NCI-H1417 (cell line): ENCODE results near the gene SMOC2.

Experiments
- DNase-seq, 3 experiments: peaks; one replicate each; lab custom pipeline; 2025; lab: John Stamatoyannopoulos, UW

The SMOC2 gene

DNA sequence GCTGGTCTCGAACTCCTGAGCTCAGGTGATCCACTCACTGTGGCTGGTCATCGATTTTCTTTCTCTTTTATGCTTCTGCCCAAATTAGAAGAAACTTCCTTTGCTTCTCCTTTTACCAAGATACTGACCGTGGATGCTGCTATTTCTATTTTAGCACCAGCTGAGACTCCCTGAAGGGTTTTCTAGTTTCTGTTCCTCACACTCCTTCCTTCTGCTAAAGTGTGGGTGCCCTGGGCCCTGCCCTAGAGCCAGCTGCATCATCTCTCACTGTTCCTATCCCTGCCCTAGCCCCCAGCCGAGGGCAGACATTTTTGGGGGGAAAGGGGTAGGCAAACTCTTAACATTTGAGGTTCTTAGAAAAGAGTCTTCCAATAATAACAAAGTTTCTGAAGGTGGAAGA is 6.3 kb downstream of the SMOC2 start:
- no peak for DNase-seq

DNA sequence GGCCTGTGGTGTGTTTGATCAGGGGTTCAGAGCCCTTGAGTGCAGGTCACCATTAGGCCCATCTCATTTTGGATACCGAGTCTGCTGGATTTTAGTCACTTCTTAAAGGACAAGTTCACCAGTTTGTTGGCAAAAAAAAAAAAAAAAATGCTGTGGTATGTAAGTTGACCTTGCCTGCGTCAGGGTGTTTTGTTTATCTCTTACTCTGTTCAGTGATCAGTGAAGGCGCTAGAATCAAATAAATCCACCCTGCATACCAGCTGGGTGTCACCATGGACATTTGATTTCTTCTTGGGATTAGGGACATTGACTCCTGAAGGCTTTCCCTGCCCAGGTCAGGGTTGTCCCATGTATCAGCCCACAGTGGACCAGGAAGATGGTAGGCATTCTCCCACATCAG is 6.7 kb downstream of the SMOC2 start:
- DNase-seq, result no peak

DNA sequence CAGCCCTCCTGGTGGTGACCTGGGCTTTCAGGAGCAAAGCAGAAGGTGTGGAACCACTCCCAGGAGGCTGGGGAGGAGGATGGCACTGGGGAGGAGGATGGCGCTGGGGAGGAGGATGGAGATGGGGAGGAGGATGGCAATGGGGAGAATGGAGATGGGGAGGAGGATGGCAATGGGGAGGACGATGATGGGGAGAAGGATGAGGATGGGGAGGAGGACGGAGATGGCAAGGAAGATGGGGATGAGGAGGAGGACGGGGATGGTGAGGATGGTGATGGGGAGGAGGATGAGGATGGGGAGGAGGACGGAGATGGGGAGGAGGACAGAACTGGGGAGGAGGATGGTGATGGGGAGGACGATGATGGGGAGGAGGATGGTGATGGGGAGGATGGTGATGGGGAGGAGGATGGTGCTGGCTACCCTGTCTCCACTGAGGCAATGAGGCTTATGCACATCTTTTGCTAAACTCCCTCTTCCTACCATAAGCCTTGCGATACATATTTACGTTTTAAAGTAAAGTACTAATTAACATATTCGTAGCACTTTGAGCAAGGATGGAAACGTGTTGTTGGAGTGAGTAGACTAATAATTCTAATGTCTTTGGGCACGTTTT is 7.4 kb downstream of the SMOC2 start:
- no peak for DNase-seq

DNA sequence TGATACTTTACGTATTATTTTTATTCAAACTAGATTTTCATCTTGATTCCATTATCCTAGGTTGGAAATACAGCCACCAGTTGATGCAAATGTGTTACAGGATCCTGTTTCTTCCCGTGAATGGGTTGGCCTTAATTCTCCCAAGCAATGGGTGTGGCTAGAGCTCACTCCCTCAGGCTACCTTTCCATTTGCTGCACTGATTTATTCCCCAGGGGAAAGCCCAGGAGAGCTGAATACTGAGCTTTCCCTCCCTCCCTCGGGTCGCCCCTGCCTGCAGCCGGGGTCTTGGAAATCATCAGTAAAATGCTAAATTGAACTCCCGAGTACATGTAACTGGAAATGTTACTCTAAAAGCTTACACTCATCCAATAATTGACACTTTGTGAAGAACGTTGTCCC is 9.9 kb downstream of the SMOC2 start:
- DNase-seq, result peak in 2 of 3 experiments; percentile 48 to 51

DNA sequence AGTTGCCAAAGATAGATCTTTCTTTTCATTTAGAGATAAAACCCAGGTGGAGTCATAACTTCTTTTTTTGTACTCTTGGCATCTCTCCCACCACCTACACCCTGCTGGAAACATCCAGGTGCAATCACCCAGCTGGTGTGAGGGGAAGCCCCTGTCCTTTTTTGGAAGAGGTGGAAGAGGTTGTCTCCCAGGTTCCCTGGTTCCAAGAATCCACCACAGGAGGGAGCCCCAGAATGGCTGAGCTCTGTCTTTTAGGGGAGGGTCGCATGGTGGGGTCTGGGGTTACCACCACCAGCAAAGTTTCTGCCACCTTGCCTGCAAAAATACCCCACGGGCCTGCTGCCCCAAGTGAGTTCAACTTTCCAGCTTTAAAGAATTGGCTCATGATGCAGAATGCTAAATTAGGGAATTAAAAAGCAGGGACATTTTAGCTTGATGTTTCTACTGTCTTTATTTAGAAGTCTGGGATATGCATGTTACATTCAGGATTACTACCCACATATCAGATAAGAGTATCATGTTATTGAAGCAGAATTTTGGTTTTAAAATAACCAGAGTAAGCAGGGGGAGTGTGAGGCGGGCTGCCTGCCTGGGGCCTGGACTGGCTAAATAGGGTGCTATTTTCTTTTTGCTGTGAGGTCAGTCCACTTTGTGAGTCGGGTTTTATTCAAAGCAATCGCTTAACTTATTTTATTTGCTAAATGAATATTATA is 11.0 kb downstream of the SMOC2 start:
- peak in 2 of 3 experiments; percentile 35 to 65 for DNase-seq

DNA sequence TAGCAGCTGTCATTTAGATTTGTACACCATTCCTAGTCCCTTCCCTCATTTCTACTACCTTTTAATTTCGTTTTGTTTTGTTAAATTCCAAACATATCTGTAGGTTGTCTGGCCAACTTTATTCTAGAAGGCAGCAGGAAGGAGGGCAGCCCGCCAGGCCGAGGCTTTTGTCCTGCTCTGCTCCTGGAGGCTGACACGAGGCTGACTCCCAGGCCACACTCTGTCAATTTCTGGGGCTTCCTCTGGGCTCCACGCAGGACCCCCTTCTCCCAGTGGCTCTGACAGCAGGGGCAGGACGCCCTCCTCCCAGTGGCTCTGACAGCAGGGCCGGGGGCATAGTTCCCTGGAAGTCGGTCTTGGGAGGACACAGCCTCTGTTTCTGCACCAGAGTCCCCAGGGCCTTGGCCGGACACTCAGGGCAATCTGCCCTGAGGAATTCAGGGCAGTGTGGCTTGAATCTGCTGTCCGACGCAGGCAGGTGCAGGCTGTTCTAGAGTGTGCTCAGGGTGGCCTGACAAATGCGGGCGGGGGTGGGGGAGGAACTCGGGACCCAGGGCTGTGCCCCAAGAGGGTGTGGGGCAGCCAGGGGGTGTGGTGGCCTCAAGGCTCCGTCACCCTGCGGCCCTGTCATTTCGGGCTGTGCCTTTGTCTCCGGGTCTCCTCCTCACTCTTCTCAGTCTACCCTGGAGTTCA is 11.8 kb downstream of the SMOC2 start:
- DNase-seq, result no peak

DNA sequence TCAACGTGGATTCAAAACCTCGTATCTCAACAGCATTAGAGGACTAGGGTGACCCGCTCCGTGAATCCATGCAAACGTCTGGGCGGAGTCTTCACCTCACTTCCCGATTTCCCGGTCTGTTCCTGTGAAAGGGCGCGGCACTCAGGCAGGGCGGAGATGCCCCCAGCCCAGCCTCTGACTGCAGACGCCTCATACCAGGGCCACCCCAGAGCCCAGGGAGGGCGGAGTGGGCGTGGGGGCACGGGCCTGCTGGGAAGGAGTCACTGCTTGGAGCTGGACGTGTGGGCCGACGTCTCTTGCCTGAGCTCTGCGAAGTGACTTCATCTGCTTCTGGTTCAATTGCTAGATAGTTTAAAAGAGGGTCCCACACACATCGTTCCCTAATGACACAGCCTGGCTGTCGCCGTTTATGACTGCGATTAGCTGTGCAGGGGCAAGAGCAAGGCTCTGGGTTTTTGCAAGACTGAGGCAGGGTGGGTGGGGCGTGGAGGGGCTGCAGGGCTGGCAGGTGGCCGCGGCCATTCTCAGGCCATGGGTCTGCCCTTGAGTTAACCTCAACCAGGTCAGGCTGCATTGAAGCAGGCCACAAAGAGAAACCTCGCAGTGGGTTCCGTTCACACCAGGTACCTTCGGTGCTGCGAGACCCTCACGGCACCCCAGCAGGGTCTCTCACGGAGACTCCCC is 15.0 kb downstream of the SMOC2 start:
- DNase-seq, result no peak

DNA sequence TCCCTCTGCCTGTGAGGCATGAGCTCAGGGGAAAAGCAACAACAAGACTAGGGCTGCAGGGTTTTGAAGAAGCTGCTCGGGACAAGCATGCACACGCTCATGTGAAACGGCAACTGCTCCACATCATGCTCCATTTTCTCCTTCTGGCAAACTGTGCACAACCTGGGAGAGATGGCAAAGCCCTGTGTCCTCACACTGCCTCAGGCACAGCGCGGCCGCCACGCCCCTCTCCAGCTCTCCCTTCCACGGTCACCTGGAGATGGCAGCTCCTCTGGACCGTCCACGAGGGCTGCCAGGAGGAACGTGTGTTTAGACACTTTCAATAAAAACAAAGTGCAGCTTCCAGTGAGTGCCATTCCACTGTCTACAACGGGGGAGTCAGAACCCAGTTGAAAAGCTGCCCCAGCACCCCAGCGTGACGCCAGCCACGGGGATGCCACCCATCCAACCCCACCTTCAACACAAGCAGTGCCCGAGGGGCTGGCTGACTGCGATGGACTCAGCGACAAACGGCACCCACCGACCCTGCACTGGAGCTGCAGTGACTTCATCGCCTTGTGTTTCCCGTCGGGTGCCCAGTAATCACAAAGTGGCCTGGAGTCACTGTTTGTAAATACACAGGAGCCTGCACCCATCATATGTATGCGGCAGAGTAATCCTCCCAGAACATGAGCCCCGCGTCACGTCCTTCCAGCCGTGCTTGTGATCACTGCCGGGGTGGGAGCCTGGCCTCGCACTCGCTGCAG is 16.1 kb downstream of the SMOC2 start:
- DNase-seq, result no peak

DNA sequence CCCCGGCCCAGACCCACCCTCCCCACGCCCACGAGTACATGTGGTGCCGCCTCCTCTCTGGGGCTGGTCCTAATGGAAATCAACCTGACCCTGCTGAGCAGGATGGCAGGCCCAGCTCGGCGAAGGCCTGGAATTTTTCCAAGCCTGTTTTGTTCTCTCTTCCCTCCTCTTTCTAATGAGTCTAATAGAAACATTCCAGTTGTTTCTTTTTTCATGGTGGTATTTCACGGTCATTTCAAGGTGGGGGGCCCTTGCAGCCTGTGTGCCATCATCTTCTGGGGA is 16.6 kb downstream of the SMOC2 start:
- DNase-seq, result no peak

DNA sequence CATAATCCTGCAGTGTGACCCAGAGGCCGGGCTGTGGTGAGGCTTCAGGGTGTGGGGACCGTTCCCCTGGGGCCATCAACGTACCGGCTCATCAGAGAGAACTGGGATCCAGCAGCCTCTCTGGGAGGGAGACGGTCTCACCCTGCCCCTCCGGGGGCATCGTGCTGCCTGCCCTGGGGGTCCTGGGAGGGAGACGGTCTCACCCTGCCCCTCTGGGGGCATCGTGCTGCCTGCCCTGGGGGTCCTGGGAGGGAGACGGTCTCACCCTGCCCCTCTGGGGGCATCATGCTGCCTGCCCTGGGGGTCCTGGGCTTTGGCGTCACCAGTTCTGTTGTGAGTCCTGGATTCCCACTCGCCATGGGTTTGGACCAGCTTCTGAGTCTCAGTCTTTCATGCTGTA is 17.1 kb downstream of the SMOC2 start:
- no peak for DNase-seq

DNA sequence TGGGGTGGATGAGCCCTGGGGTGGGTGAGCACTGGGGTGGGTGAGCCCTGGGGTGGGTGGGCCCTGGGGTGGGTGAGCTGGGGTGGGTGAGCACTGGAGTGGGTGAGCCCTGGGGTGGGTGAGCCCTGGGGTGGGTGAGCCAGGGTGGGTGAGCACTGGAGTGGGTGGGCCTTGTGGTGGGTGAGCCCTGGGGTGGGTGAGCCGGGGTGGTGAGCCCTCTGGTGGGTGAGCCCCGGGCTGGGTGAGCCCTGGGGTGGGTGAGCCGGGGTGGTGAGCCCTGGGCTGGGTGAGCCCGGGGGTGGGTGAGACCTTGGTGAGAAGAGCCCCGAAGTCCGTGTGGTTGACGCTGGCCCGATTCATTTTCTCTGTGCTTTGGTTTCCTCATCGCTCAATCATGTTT is 18.6 kb downstream of the SMOC2 start:
- no peak for DNase-seq

DNA sequence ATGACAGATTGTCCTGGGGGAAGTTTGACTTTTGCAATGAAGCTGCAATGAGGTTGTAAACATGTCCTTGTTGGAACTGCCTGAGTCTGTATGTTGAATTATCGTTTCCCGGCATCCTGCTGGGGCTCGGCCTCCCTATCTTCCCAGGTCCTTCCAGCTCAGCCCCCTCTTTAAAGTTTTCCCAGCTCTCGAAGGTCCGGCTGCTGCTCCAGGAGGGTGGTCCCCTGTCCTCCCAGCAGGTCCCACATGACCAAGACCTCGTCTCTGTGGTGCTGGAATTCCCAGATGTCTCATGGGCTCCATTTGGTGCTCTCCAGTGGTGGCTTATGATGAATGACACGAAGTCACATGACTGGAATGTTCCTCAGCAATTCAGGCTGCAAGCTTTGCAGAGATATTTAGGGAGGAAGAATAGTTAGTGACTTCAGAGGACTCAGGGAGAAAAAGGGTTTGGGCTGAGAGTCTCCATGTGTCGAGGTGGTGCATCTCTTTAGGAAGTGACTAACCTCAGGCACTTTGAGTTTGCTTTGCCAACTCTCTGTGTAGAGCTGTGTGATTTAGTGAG is 21.4 kb downstream of the SMOC2 start:
- DNase-seq, result no peak

DNA sequence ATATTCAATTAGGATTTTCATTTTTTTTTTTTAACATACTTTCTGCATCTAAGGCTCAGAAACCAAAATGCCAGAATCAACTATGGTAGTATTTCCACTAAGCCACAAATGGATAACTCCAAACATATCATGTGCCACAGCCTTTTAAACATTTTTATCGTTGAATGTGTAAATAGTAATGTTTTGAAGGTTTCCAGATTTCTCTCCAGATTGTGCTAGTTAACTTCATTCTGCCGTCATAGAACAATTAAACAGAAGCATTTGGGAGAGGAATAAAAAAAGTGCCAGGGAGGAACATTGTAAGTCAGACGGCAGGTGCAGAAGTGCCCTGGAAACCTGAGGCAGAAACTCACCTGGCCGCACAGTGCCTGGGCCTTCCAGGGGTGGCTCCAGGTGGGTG is 23.6 kb downstream of the SMOC2 start:
- peak in 1 of 3 experiments; percentile 11 for DNase-seq

DNA sequence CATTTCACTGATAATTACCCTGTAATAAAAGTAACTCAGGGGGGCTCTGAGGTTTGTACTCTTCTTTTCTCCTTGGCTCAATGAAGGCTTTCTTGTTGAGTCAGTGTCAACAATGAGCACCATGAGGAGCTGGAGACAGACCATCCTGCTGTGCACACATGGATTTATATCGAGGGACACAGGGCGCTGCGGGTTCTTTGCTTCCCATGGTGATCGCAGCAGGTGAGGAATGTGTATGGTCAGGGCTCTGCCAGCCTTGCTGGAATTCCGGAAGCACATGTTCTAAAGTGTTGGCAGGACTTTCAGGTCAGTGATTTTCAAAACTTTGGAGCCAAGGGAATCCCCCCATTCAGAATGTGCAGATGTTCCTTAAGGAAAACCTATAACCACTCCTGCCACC is 27.1 kb downstream of the SMOC2 start:
- DNase-seq, result peak in 1 of 3 experiments; percentile 55

DNA sequence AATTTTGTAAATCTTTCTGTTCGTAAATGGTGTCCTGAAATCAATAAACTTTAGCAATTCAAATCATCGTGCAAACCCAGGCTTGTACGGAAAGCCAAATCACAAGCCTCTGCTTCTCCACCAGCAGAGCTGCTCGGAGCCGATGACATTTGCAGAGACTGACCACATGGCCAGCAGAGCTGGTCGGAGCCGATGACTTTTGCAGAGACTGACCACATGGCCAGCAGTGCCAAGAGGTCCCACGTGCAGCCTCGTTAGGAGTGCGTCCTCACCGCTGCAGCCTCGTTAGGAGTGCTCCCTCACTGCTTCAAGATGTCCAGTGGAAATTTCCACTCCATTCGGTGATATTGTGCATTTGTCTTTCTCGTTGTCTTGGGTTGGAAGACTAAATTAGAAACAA is 28.5 kb downstream of the SMOC2 start:
- DNase-seq, result no peak

DNA sequence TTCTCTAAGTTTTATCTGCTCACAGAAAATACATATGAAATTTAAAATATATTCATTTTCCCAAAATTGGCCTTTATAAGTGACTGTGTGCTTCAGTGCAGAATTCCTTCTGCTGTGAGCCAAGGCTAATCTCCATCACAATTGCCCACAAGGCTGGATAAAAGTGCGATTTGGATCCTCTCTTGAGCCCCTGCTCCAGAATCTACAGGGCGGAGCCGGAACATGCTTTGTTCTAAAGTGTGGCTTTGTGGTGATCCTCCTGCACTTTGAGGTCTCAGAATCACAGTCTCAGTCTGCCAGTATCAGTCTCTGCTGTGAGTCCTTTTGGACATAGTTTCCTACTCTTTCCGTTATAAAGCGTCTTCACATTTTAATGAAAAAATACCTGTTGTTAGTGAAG is 28.9 kb downstream of the SMOC2 start:
- DNase-seq, result no peak

DNA sequence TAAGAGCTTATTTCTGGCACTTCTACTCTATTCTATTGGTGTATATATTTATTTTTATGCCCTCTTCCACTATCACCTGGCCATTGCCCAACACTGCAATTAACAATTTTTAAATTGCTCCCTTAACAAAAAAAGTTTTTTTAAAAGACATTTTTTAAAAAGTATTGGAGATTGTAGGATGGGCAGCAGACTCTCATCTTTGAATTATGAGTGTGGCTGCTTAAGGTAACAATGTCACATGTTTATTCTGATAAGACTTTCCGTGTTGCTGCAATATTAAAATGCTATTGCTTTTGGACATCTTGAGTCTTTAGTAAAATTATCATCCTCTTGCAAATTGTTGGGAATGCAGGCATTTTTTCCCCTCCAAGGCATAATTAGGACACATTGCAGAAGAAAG is 31.4 kb downstream of the SMOC2 start:
- DNase-seq, result no peak

DNA sequence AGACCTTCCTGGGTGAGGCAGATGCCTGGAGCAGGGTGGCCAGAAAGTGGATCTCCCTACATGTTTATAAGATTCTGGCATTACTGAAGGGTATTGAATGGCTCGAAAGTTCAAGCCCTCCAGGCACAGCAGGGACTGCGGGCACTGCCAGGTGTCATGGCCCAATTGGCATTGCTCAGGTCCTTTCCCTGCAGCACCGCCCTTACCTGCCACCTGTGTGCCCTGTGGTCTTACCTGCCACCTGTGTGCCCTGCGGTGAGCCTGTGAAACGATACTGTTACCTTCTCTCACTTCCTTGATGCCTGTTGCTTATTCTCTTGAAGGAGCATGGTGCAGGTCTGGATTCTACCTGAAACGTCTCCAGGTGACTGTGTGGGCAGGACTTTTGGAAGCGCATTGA is 32.2 kb downstream of the SMOC2 start:
- no peak for DNase-seq

DNA sequence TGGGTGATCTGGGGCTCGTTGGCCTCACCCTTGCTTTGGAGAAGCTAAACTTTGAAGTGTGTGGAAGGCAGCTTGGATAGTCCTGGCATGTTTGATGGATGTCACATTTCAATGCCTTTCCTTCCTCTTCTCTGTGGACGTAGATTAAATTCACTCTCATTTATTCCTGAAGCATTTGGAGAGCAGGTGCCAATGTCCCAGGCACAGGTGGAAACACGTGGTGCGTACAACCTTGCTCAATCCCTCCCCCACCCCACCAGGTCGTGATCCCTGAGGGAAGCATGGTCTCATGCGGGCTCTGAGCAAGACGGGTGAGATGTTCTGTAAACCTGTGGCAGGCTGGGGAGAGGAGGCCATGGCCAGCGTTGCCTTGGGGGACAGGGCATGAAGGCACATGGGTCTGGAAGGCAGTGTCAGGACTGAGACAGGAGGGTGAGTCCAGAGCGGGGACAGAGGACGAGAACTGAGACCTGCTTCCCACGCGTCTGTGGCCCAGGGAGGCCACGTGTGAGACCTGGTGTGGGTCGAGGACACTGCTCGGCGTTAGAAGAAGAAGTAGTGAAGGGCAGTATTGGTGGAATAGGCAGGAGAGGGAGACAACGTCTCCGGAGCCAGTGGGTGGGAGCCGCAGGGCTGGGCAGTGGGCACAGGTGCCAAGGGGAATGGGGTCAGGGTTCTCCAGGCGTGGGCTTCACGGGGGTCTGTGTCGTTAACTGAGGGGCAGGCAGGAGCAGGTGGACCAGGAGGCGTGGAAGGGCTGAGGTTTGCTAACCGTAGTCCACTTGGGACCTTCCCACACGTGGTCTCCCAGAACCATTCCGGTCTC is 34.4 kb downstream of the SMOC2 start:
- no peak for DNase-seq

DNA sequence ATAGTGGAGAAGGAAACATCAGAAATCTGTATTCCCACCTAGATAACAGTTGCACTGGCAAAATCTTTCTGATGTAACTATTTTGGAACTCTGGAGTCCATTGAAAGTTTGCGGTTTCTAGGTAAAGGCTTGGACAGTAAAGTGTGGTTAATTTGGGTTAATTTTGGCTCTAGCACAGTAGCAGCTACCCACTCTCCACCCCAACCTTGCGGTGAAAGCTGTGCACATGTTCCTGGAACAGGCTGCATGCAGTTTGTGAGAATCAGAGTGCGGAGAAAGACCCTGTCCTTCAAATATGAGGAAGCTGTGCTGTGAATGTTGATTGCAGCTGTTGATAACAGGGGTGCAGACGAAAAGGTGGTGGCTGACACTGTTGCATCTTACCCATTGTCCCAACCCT is 38.4 kb downstream of the SMOC2 start:
- no peak for DNase-seq

DNA sequence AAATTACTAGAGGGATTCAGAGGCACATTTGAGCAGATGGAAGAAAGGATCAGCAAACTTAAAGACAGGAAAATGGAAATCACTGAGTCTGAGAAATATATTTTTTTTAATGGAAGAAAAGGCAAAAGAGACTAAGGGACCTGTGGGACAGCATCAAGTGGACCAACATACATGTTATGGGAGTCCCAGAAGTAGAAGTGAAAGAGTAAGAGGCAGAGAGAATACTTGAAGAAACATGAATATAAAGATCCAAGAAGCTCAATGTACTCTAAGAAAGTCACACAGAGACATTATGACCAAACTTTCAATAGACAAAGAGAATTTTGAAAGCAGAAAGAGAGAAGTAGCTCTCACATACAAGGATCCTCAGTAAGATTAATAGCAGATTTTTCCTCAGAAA is 39.5 kb downstream of the SMOC2 start:
- DNase-seq, result no peak
